HEK293T (cell line): ENCODE measurements around the gene PRPF19.

Experiments used
- CTBP1 ChIP-seq: fragments of 450-650 bp; IDR thresholded peaks from 2 replicates; pipeline ENCODE4 v1.6.1; 2016; ENCODE audit warnings: borderline replicate concordance
- NFRKB ChIP-seq: fragments of 450-650 bp; IDR thresholded peaks from 2 replicates; pipeline ENCODE4 v1.6.1; 2016; ENCODE audit warnings: mild to moderate bottlenecking, moderate library complexity

- no peak for TF ChIP-seq NFRKB
- no peak for TF ChIP-seq CTBP1
Observed at GRCh38 chr11:60921259-60921658, 14.9 kb upstream of the PRPF19 start.
